Endometrial microvascular endothelial cells (primary cell): ENCODE measurements around the gene CENPV. TPM values are rescaled to one million over a fixed set of nuclear protein-coding genes. Genes with fewer than 3 reads are reported as not detected.
"Not testable (repeated sequence)": the region's sequence is repeated elsewhere in the genome, so short reads cannot be mapped to it uniquely, and the experiment has no call there.

Experiments
- in situ Hi-C: cut with HindIII; loops from 2 replicates; pipeline ENCODE4 v1.10.0; 2017; ENCODE audit warnings: low sequenced_read_pairs, low pct_unique_long_range_greater_than_20kb; ENCODE audit errors: inconsistent ontology term
- total RNA-seq: library from RNA; depleted of rRNA; stranded (reverse); fragments of >200 nt; gene quantifications from one replicate; pipeline ENCODE4 v1.2.3, GENCODE V29; 2015; ENCODE audit errors: inconsistent ontology term

Gene CENPV
- total RNA-seq, 1 donor from 2014 or later = 38.7 TPM

- in situ Hi-C loops = no loop called here
Observed at GRCh38 chr17:16325964-16326363, 27.3 kb downstream of the CENPV start.

- in situ Hi-C loops = no loop called here
Observed at GRCh38 chr17:16322636-16323035, 30.6 kb downstream of the CENPV start.

GRCh38 chr17:16319969-16320368 is 33.3 kb downstream of the CENPV start:
- in situ Hi-C loops = no loop called here

- in situ Hi-C loops = no loop called here
Observed at GRCh38 chr17:16314859-16315258, 38.4 kb downstream of the CENPV start.

GRCh38 chr17:16314189-16314588 is 39.1 kb downstream of the CENPV start:
- in situ Hi-C loops = no loop called here

GRCh38 chr17:16313139-16314090 is 39.9 kb downstream of the CENPV start:
- in situ Hi-C loops = no loop called here

- in situ Hi-C loops = not testable (repeated sequence)
Observed at GRCh38 chr17:16312061-16312460, 41.2 kb downstream of the CENPV start.

GRCh38 chr17:16306211-16306610 is 47.1 kb downstream of the CENPV start:
- in situ Hi-C loops = no loop called here

- in situ Hi-C loops = no loop called here
Observed at GRCh38 chr17:16304830-16305229, 48.4 kb downstream of the CENPV start.

GRCh38 chr17:16302856-16303255 is 50.4 kb downstream of the CENPV start:
- in situ Hi-C loops = no loop called here

GRCh38 chr17:16301963-16302855 is 51.1 kb downstream of the CENPV start:
- in situ Hi-C loops = no loop called here

- in situ Hi-C loops = no loop called here
Observed at GRCh38 chr17:16300554-16300953, 52.7 kb downstream of the CENPV start.

- in situ Hi-C loops = no loop called here
Observed at GRCh38 chr17:16298140-16298662, 55.1 kb downstream of the CENPV start.

- in situ Hi-C loops = no loop called here
Observed at GRCh38 chr17:16297367-16298139, 55.7 kb downstream of the CENPV start.

- in situ Hi-C loops = not testable (repeated sequence)
Observed at GRCh38 chr17:16296072-16296471, 57.2 kb downstream of the CENPV start.

GRCh38 chr17:16294560-16294959 is 58.7 kb downstream of the CENPV start:
- in situ Hi-C loops = no loop called here

- in situ Hi-C loops = no loop called here
Observed at GRCh38 chr17:16293931-16294330, 59.3 kb downstream of the CENPV start.
